ENCODE results near the gene NRIP1. TPM values are rescaled to one million over a fixed set of nuclear protein-coding genes. Genes with fewer than 3 reads are reported as not detected.

The NRIP1 gene
- 11.6 and 12.9 TPM in 2 replicates for total RNA-seq

GRCh38 chr21:15064576-15065391, at the start of gene NRIP1:
TSS of gene NRIP1 (minus strand) at chr21:15065000. CDS start at chr21:14968192, 96,808 bp downstream.
- intact Hi-C loops (cut with micrococcal nuclease) = loop anchor here (1.0 to 10.0 kb wide), 12 partner anchors 200 to 847 kb away; partner anchors contain the start of genes RBM11 and SAMSN1

- intact Hi-C loops (cut with micrococcal nuclease) = loop anchor here (10.0 kb wide), 1 partner anchor 62 kb away; no protein-coding TSS in a partner anchor
These were observed 48.1 kb upstream of the NRIP1 start for GRCh38 chr21:15112858-15113257.

GRCh38 chr21:15108801-15109200, 44.0 kb upstream of the NRIP1 start:
- intact Hi-C loops (cut with micrococcal nuclease) = no loop called here

GRCh38 chr21:15104470-15104869, 39.7 kb upstream of the NRIP1 start:
- intact Hi-C loops (cut with micrococcal nuclease) = no loop called here

- intact Hi-C loops (cut with micrococcal nuclease) = no loop called here
These were observed 34.1 kb upstream of the NRIP1 start for GRCh38 chr21:15098908-15099307.

- intact Hi-C loops (cut with micrococcal nuclease) = no loop called here
These were observed 33.4 kb upstream of the NRIP1 start for GRCh38 chr21:15098181-15098580.

GRCh38 chr21:15097580-15097979, 32.8 kb upstream of the NRIP1 start:
- intact Hi-C loops (cut with micrococcal nuclease) = no loop called here

- intact Hi-C loops (cut with micrococcal nuclease) = no loop called here
These were observed 31.3 kb upstream of the NRIP1 start for GRCh38 chr21:15096146-15096545.

- intact Hi-C loops (cut with micrococcal nuclease) = no loop called here
These were observed 30.5 kb upstream of the NRIP1 start for GRCh38 chr21:15095326-15095725.

- intact Hi-C loops (cut with micrococcal nuclease) = no loop called here
These were observed 29.9 kb upstream of the NRIP1 start for GRCh38 chr21:15094706-15095105.

GRCh38 chr21:15093216-15093615, 28.4 kb upstream of the NRIP1 start:
- intact Hi-C loops (cut with micrococcal nuclease) = no loop called here

GRCh38 chr21:15092745-15093144, 27.9 kb upstream of the NRIP1 start:
- intact Hi-C loops (cut with micrococcal nuclease) = no loop called here

GRCh38 chr21:15090390-15090789, 25.6 kb upstream of the NRIP1 start:
- intact Hi-C loops (cut with micrococcal nuclease) = no loop called here

GRCh38 chr21:15088488-15088887, 23.7 kb upstream of the NRIP1 start:
- intact Hi-C loops (cut with micrococcal nuclease) = no loop called here

- intact Hi-C loops (cut with micrococcal nuclease) = no loop called here
These were observed 19.9 kb upstream of the NRIP1 start for GRCh38 chr21:15084668-15085067.

GRCh38 chr21:15080526-15080925, 15.7 kb upstream of the NRIP1 start:
- intact Hi-C loops (cut with micrococcal nuclease) = no loop called here

GRCh38 chr21:15079269-15079668, 14.5 kb upstream of the NRIP1 start:
- intact Hi-C loops (cut with micrococcal nuclease) = no loop called here

GRCh38 chr21:15078180-15078579, 13.4 kb upstream of the NRIP1 start:
- intact Hi-C loops (cut with micrococcal nuclease) = no loop called here

GRCh38 chr21:15077529-15078145, 12.8 kb upstream of the NRIP1 start:
- intact Hi-C loops (cut with micrococcal nuclease) = no loop called here

- intact Hi-C loops (cut with micrococcal nuclease) = no loop called here
These were observed 11.9 kb upstream of the NRIP1 start for GRCh38 chr21:15076730-15077129.

GRCh38 chr21:15071009-15071408, 6.2 kb upstream of the NRIP1 start:
- intact Hi-C loops (cut with micrococcal nuclease) = no loop called here

- intact Hi-C loops (cut with micrococcal nuclease) = loop anchor here (1.0 to 10.0 kb wide), 9 partner anchors 301 to 849 kb away; partner anchors contain the start of genes HSPA13, RBM11 and SAMSN1
These were observed 1.3 kb upstream of the NRIP1 start for GRCh38 chr21:15066123-15066575.

Data from T-helper 1 cell treated with Interleukin-12 subunit alpha and Interleukin-12 subunit beta and Interleukin-4 antibody, amounts not matched to agents 30 ng/mL and 1 ng/mL, for 36 hours (primary cell).